Ramos (cell line): ENCODE data around the gene GPR173.

ENCODE experiments used
- in situ Hi-C: fragments of 300-500 bp; cut with MboI; formaldehyde crosslinking; loops from one replicate; pipeline ENCODE4 v1.14.3; 2022; ENCODE audit warnings: low sequenced_read_pairs; ENCODE audit not compliant: unreplicated experiment

The GPR173 gene

DNA sequence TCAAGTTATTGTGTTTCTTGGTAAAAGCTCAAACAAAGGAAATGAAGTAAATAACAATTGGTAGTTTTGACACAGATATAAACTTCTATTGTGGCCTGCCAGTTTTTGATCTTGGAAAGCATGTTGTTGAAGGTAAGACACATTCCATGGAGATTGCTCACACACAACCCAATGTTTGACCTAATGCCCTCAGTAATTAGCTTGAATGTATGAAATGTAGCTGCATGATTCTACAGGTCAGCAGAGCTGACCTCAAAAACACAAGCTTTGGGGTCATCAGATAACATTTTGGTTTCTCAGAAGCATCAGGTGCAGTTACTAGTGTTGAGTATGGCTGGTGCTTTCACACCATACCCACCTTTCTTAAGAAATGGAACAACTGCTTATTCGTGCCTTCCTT, 16.5 kb downstream of the GPR173 start:
- in situ Hi-C loops = no loop called here

DNA sequence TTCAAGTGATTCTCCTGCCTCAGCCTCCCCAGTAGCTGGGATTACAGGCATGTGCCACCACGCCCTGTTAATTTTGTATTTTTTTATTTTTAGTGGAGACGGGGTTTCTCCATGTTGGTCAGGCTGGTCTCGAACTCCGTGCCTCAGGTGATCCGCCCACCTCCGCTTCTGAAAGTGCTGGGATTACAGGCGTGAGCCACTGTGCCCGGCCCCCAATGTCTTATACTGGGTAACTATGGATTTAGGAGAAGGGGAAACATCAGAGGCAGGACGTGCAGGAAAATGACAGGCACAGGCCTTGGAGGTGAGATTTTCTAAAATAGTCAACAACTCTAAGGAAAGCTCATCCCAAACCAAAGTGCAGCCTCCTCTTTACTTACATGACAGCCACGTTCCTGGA, 22.5 kb downstream of the GPR173 start:
- in situ Hi-C loops = no loop called here

DNA sequence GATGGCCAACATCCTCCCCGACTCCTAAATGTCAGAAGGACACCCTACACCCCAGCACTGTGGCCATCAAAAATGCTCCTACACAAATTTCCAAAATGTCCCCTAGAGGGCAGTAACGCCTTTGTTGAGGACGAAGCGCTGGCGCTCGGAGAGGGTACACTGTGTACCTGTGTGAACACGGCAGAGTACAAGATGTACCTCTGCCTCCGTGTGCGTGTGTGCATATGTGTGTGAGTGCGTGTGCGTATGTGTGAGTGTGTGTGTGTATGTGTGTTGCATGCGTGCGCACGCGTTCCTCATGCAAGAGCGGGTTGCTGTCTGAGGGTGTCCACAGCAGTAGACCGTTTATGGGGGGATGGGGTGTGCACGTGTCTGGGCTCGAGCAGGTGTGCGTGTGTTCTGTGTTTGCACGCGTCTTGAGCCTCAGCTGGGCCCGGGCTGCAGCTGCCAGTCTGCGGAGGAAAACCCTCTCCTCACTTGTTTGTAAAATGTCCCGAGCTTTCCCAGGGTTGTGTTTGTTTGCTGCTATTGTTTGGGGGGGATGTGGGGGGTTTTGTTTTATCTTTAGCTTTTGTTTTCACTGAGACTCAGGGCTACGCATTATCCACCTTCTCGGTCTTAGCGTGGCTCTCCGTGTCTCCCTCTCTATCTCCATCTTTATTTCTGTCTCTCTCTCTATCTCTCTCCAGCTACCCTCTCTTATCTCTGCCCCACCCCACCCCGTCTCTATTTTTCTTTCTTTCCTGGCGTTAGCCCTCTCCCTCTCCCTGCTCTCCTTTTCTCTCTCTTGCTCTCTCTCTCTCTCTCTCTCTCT, 23.2 kb downstream of the GPR173 start:
- in situ Hi-C loops = no loop called here

DNA sequence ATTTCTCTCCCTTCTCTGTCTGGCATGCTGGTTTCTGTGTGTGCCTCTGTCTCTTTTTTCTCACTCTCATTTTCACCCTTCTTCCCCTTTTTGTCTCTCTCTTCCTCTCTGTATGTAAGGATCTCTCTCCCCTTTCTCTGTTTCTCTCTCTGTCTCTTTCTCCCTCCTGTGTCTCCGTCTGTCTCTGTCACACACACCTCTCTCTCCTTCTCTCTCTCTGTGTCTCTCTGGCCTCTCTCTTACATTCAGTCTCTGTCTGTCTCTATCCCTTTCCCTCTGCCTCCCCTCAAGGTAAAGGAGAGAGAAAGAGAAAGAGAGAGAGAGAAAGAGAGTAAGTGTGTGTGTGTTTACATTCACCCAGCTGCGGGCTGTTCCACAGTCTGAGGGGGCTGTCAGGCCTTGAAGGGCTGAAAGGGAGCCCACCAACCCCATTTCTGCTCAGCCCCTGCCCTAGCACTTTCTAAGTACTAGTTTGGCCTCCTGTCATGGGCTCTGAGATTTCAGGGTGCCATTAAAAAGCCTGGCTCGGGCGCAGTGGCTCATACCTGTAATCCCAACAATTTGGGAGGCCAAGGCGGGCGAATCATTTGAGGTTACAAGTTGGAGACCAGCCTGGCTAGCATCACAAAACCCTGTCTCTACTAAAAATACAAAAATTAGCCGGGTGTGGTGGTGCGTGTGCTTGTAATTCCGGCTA, 24.0 kb downstream of the GPR173 start:
- in situ Hi-C loops = no loop called here

DNA sequence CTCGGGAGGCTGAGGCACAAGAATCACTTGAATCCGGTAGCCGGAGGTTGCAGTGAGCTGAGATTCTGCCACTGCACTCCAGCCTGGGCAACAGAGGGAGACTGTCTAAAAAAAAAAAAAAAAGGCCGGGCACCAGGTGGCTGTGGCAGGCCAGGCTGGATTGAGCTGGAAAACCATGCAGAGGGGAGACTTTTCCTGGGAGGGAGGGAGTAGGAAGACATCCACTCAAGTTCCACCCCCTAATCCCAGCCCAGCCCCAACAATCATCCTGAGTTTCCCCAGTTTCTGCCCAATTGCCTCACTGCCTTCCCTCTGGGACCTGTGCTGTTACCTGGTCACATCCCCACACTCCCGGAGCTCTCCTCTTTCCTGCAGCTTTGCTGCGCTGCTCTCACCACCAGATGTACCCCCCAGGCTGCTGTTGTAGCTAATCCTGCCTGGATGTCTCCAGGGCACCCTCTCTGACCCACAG, 24.6 kb downstream of the GPR173 start:
- in situ Hi-C loops = no loop called here

DNA sequence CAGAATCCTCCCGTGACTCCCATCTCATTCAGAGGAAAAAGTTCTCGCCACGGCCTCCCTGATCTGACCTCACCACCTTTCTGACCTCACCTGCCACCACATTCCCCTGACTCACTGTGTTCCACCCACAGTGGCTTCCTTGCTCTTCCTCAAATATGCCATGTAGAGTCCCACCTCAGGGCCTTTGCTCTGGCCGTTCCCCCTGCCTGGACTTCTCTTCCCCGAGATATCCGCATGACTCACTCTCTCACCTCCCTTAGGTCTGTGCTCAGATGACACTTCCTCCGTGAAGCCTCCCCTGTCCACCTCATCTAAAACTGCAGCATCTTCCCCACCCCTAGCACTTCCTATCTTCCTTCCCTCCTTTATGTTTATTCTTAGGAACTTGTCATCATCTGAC, 26.4 kb downstream of the GPR173 start:
- in situ Hi-C loops = no loop called here

DNA sequence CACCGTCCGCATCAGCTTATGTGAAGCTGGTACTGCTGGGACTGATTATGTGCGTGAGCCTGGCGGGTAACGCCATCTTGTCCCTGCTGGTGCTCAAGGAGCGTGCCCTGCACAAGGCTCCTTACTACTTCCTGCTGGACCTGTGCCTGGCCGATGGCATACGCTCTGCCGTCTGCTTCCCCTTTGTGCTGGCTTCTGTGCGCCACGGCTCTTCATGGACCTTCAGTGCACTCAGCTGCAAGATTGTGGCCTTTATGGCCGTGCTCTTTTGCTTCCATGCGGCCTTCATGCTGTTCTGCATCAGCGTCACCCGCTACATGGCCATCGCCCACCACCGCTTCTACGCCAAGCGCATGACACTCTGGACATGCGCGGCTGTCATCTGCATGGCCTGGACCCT, 28.1 kb downstream of the GPR173 start:
- in situ Hi-C loops = no loop called here

DNA sequence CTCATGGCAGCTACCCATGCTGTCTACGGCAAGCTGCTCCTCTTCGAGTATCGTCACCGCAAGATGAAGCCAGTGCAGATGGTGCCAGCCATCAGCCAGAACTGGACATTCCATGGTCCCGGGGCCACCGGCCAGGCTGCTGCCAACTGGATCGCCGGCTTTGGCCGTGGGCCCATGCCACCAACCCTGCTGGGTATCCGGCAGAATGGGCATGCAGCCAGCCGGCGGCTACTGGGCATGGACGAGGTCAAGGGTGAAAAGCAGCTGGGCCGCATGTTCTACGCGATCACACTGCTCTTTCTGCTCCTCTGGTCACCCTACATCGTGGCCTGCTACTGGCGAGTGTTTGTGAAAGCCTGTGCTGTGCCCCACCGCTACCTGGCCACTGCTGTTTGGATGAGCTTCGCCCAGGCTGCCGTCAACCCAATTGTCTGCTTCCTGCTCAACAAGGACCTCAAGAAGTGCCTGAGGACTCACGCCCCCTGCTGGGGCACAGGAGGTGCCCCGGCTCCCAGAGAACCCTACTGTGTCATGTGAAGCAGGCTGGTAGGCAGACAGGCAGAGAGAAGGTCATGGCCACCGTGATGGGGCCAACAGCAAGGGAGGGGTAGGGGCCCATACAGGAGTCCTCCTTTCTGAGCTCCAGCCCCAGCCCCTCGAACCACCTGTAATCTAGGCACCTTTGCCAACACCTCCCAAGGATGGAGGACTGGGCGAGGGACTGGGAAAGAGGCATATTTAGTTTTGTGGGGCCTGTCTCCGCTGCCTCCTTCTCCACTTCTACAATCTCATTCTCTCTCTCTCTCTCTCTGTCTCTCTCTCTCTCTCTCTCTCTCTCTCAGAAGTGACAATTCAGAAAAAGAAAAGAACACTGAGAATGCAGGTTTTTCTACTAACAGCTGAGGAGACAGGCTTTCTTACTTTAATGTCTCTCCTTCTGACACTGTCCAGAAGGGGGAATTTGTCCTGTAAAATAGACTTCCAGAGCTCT, 28.9 kb downstream of the GPR173 start:
- in situ Hi-C loops = no loop called here

DNA sequence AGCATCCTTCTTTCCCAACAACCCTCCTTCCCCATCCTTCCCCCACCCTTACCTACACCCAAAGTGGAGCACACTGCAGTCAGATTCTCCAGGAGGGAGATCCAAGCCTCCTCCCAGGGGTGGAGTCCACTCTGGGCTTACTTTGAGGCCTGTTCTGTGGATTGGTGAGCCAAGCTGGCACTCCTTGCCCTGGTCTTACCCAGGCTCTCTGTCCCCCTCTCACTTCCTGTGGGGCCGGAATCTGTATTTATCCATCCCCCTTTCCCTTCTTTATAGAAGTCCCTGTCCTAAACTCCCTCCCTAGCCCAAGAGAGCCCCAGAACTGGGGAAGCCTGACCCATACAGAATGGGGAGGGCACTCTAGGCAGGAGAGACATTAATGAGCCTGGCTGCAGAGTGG, 30.4 kb downstream of the GPR173 start:
- in situ Hi-C loops = no loop called here

DNA sequence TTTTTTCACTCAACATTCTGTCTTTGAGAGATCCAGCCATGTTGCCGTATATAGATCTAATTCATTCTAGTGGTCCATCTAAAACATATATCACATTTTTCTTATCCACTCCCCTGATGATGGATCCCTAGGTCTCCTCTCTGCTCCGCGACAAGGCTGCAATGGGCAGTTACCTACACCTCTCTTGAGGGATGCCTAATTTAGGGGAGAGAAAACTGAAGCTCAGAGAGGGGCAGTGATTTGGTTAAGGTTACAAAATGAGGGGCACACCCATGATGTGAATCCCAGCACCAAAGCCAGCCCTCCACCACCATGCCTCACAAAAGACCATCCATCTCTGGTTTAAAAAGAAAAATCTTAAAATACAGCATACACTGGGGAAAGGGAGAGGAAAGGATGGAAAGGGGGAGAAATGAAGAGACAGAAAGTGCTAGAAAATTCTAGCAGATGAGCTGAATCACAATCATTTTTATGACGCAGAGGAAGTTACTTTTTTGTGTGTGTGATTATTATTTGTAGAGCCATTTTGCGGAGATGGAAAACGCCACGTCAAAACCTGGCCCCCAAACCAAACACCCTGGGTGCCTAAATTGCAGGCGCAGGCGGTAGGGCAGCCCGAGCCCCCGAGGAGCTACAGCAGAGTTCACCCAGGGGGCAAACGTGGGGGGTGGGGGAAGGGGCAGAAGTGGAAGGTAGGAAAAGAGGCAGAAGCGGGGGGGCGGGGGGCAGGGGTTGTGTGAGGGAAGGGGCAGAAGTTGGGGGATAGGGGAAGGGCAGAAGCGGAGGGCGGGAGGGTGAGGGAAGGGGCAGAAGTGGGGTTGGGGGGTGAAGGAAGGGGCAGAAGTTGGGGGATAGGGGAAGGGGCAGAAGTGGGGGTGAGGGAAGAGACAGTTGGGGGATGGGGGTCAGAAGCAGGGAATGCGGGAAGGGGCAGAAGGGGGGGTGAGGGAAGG, 32.3 kb downstream of the GPR173 start:
- in situ Hi-C loops = no loop called here

DNA sequence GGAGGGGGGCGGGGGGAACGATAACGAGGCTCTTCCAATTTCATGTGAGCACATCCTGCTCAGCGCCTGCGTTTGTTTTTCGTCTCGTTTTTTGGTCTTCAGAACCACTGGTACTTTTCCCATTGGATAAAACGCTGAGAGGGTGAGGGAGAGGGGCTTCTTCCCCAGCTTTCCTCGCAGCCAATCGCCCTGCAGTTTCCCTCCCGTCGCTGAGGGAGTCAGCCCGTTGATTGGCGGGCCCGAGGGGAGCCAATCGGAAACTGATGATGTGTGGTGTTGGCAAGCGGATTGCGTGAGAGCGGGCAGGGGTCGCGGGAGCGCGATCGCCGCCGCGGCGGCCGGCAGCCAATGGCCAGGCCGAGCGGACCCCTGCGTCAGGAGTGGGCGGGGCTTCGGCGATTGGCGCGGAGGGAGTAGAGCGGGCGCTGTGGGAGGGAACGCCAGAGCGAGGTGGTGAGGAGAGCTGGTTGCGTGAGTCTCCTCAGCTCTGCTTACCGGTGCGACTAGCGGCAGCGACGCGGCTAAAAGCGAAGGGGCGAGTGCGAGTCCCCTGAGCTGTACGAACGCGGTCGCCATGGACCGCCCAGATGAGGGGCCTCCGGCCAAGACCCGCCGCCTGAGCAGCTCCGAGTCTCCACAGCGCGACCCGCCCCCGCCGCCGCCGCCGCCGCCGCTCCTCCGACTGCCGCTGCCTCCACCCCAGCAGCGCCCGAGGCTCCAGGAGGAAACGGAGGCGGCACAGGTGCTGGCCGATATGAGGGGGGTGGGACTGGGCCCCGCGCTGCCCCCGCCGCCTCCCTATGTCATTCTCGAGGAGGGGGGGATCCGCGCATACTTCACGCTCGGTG, 33.6 kb downstream of the GPR173 start, which contains the start of gene TSPYL2:
TSS of gene TSPYL2 (plus strand) at position 443 of the 848 bp plus-strand sequence. CDS start at position 575, 132 bp downstream.
- in situ Hi-C loops = no loop called here

DNA sequence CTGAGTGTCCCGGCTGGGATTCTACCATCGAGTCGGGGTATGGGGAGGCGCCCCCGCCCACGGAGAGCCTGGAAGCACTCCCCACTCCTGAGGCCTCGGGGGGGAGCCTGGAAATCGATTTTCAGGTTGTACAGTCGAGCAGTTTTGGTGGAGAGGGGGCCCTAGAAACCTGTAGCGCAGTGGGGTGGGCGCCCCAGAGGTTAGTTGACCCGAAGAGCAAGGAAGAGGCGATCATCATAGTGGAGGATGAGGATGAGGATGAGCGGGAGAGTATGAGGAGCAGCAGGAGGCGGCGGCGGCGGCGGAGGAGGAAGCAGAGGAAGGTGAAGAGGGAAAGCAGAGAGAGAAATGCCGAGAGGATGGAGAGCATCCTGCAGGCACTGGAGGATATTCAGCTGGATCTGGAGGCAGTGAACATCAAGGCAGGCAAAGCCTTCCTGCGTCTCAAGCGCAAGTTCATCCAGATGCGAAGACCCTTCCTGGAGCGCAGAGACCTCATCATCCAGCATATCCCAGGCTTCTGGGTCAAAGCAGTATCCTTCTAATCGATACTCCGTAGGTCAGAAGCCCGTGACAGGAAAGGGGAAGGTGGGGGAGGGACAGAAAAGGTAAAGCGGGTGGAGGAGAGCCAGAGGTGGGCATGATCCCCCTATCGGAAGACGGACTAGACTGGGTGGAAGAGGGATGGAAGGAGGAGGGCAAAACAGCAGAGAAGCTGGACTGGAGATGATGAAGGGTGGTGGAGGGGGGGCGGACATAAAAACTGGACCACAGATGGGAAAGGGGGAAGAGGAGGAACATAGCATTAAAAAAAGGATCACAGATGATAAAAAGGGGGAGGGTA, 34.4 kb downstream of the GPR173 start:
- in situ Hi-C loops = no loop called here

DNA sequence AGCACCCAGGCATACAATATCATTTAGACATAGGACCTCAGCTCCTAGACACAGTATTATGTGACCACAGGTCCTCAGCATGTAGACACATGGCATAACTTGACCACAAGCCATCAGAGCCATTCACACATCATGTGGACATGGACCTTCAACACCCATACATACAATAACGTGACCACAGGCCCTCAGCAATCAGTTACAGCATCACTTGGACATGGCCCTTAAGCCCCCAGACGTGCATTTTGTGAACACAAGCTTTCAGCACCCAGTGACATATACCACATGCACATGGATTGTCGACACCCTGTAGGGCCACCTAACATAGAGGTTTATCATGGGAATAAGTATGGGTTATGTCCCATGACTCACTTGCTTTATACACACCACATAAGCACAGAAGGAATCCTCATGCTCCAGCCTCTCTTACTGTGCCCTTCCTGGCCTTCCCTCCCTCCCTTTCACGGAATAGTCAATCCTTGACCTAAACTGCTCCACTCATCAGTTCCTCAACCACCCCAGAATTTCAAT, 35.5 kb downstream of the GPR173 start:
- in situ Hi-C loops = no loop called here

DNA sequence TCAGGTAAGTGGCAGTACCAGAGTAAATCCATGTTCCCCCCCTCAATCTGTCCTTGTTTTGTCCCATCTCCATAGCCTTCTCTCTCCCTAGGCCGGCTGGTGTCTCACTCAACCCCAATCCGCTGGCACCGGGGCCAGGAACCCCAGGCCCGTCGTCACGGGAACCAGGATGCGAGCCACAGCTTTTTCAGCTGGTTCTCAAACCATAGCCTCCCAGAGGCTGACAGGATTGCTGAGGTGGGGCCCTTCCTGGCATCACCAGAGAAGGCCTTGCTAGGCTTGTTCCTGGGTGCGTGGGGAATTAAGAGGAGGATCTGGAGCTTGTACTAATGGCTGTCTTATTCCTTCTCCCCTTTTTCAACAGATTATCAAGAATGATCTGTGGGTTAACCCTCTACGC, 36.3 kb downstream of the GPR173 start:
- in situ Hi-C loops = no loop called here

DNA sequence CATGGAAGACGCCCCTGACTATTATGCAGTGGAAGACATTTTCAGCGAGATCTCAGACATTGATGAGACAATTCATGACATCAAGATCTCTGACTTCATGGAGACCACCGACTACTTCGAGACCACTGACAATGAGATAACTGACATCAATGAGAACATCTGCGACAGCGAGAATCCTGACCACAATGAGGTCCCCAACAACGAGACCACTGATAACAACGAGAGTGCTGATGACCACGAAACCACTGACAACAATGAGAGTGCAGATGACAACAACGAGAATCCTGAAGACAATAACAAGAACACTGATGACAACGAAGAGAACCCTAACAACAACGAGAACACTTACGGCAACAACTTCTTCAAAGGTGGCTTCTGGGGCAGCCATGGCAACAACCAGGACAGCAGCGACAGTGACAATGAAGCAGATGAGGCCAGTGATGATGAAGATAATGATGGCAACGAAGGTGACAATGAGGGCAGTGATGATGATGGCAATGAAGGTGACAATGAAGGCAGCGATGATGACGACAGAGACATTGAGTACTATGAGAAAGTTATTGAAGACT, 37.2 kb downstream of the GPR173 start:
- in situ Hi-C loops = no loop called here

DNA sequence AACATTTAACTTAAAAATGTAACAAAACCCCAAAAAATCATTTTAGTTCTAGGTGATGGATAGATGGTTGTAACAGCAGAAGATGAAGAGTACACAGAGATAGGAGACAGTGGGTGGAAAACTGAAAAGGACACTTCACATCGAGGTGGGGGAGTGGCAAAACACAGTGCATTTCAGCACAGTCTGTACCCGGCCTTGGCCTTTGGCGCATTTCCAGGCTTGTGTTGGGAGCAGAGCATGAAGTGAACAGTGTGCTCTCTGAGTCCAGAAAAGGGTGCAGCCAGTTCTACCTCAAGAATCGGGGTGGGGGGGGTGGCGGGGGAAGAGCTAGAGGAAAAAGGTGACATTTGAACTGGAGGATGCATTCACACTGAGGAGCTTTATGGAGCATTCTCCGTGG, 37.9 kb downstream of the GPR173 start:
- in situ Hi-C loops = no loop called here

DNA sequence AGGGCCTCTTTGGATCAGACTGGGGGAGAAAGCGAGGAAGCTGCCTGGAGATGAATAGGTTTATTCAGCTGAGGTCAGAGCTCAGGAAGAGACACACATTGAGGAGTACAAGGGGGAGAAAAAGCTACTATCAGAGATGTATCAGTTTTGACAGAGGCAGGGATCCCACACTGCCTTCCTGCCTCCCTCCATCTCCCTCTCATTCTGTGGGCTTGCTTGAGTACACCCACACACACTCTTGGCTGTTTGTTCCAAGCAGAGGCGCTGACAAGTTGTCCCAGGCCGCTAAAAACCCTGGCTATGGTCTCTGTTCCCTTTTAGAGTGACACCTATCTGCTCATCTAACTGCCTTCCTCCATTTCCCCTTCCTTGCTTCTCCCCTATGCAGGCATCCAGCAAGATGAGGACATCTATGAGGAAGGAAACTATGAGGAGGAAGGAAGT, 38.8 kb downstream of the GPR173 start:
- in situ Hi-C loops = no loop called here
